Nephron (organoid): ENCODE measurements around the gene SOX2.

ENCODE experiments used
- H3K27ac Mint-ChIP-seq, 3 experiments: 2 replicates each; pipeline ENCODE4 v1.8.0; 2020; ENCODE audit warnings: mixed read lengths in 3 of 3, mild to moderate bottlenecking in 2 of 3, moderate library complexity in 1 of 3
- H3K27me3 Mint-ChIP-seq: 2 replicates; pipeline ENCODE4 v1.8.0; 2021; ENCODE audit warnings: low read depth, mild to moderate bottlenecking, moderate library complexity, mixed read lengths
- H3K36me3 Mint-ChIP-seq: 2 replicates; pipeline ENCODE4 v1.8.0; 2020; ENCODE audit warnings: low read depth, mixed read lengths
- H3K4me1 Mint-ChIP-seq: 2 replicates; pipeline ENCODE4 v1.8.0; 2020; ENCODE audit warnings: mixed read lengths
- H3K4me3 Mint-ChIP-seq, 3 experiments: 2 replicates each; pipeline ENCODE4 v1.8.0; 2020; ENCODE audit warnings: mild to moderate bottlenecking in 3 of 3, mixed read lengths in 3 of 3, moderate library complexity in 2 of 3
- H3K9me3 Mint-ChIP-seq: 2 replicates; pipeline ENCODE4 v1.8.0; 2020; ENCODE audit warnings: mixed read lengths
- TF ChIP-seq, protein P1 (sequence below), 3 experiments: fragments of 200-600 bp; sonication (generic); IDR thresholded peaks; one replicate each; pipeline ENCODE4 v1.5.0; 2021; ENCODE audit warnings: antibody characterized with exemption in 3 of 3; ENCODE audit not compliant: unreplicated experiment in 3 of 3

SOX2 gene

DNA sequence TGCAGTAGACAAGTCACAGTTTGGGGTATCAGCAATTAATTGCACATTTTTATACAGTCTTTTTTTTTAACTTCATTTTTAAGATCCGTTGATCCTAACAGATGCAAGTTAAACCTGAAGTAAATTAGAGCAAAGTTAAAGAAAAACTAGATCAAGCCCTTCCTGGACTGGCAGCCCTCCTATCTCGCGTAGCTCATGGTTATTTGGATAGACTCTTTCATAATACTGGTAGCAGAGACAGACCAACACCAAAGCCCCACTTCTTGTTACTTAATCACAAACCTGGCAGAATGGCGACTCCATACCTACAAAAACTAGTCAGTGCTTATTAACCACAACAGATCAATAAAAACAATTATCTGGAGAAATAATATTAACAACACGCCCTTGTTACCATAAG, 26.8 kb downstream of the SOX2 start:
- Mint-ChIP-seq H3K27me3 (peaks cover 16% of the 10 kb centered on the region), H3K27ac (no peak overlapping the region), H3K36me3 (no peaks in the 10 kb centered on the region), H3K4me3 (no peak overlapping the region), H3K4me1 (no peaks in the 10 kb centered on the region), H3K9me3 (no peaks in the 10 kb centered on the region)
- TF ChIP-seq, protein P1, sequence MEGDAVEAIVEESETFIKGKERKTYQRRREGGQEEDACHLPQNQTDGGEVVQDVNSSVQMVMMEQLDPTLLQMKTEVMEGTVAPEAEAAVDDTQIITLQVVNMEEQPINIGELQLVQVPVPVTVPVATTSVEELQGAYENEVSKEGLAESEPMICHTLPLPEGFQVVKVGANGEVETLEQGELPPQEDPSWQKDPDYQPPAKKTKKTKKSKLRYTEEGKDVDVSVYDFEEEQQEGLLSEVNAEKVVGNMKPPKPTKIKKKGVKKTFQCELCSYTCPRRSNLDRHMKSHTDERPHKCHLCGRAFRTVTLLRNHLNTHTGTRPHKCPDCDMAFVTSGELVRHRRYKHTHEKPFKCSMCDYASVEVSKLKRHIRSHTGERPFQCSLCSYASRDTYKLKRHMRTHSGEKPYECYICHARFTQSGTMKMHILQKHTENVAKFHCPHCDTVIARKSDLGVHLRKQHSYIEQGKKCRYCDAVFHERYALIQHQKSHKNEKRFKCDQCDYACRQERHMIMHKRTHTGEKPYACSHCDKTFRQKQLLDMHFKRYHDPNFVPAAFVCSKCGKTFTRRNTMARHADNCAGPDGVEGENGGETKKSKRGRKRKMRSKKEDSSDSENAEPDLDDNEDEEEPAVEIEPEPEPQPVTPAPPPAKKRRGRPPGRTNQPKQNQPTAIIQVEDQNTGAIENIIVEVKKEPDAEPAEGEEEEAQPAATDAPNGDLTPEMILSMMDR (IDR thresholded peaks at IDR 0.05; ENCODE audit: unreplicated experiment in 3 of 3): no peak

DNA sequence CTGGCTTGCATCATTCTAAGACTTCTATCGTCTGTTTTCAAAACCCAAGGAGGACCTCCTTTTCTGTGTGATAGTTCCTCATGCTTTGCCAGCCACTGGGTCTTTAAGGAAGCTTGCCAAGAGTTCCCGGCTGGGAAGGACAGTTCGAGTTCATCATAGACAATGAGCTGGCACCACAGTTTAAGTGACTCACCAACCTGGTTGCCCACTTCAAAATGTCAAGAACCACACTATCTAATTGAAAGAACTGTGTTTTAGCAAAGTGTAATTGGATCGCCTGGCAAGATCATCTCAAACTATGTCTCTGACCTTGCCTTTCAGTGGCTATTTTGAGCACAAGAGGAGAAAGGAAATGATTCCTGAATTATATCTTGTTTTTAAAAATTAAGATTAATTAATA, 27.9 kb downstream of the SOX2 start:
- TF ChIP-seq, protein P1 (IDR thresholded peaks at IDR 0.05; ENCODE audit: unreplicated experiment in 3 of 3): no peak
- no peaks in the 10 kb centered on the region for H3K4me1 Mint-ChIP-seq
- H3K4me3 Mint-ChIP-seq: no peak overlapping the region
- H3K27ac Mint-ChIP-seq: no peak overlapping the region
- H3K27me3 Mint-ChIP-seq: peaks cover 6% of the 10 kb centered on the region
- no peaks in the 10 kb centered on the region for H3K9me3 Mint-ChIP-seq
- H3K36me3 Mint-ChIP-seq: no peaks in the 10 kb centered on the region

DNA sequence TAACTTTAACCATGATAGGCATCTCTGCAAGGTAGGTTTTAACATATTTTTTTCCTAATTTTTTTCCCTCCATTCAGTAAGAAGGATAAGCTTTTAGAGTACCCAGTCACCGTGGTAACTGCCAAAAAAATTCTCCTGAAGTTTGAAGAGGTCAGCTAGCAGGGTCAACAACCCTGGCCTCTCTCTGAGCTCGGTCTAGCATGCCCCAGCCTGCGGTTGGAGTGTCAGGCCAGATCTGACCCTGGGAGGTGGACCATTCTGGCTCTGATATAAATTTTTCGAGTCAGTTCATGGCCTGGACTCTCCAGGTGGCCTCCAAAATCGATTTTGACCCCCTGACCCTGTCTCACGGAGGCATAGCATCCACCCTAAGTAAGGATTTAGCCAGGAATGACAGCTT, 29.7 kb downstream of the SOX2 start:
- no peak overlapping the region for H3K4me3 Mint-ChIP-seq
- H3K36me3 Mint-ChIP-seq: no peaks in the 10 kb centered on the region
- no peaks in the 10 kb centered on the region for H3K9me3 Mint-ChIP-seq
- H3K4me1 Mint-ChIP-seq: no peaks in the 10 kb centered on the region
- TF ChIP-seq, protein P1 (IDR thresholded peaks at IDR 0.05; ENCODE audit: unreplicated experiment in 3 of 3): no peak
- peaks cover 5% of the 10 kb centered on the region for H3K27me3 Mint-ChIP-seq
- H3K27ac Mint-ChIP-seq: no peak overlapping the region

DNA sequence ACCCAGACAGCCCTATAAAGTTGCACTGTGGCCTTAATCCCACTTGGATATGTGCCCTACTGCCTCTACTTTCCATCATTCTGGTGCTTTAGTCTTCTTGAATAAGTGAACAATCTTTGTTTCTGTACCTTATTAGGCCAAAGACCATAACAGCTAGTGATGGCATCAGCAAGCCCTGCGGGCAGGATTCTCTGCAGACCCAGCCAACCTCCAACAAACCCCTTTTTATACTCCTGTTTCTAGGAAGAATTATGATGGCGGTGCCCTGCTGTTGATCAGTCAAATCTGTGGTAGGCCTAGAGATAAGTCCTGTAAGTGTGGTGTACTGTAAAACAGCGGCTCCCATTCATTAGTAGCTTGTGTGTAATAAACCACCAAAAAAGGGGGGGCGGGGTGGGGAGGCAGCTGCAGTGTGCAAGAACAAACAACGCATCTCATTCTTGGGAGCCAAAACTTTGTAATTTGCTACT, 40.5 kb downstream of the SOX2 start:
- Mint-ChIP-seq H3K4me3 (no peak overlapping the region), H3K4me1 (peaks cover 16% of the 10 kb centered on the region), H3K36me3 (no peaks in the 10 kb centered on the region), H3K9me3 (no peaks in the 10 kb centered on the region), H3K27ac (no peak overlapping the region), H3K27me3 (peaks cover 4% of the 10 kb centered on the region)
- TF ChIP-seq, protein P1 (IDR thresholded peaks at IDR 0.05; ENCODE audit: unreplicated experiment in 3 of 3): no peak

DNA sequence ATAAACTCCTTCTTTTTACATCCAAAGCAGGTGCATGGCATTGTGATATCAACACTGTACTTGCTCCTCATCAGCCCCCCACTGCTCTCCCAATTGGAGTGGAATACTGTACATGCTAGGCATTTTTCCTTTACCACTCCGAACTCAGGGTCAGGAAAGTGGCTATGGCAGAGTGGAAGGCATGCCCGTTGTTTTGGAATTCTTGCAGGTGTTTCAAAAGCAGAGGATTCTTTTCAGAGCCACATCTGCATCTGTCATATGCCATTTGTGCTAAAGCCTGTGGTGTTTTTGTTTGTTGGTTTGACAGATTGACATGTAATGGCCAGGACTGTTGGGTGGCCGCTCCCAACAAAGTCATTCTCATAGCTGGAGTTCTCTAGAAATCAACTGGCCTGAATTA, 41.7 kb downstream of the SOX2 start:
- TF ChIP-seq, protein P1 (IDR thresholded peaks at IDR 0.05; ENCODE audit: unreplicated experiment in 3 of 3): no peak
- no peak overlapping the region for H3K4me3 Mint-ChIP-seq
- H3K36me3 Mint-ChIP-seq: no peaks in the 10 kb centered on the region
- no peak overlapping the region for H3K27ac Mint-ChIP-seq
- H3K4me1 Mint-ChIP-seq: peaks cover 28% of the 10 kb centered on the region
- peaks cover 4% of the 10 kb centered on the region for H3K27me3 Mint-ChIP-seq
- no peaks in the 10 kb centered on the region for H3K9me3 Mint-ChIP-seq

DNA sequence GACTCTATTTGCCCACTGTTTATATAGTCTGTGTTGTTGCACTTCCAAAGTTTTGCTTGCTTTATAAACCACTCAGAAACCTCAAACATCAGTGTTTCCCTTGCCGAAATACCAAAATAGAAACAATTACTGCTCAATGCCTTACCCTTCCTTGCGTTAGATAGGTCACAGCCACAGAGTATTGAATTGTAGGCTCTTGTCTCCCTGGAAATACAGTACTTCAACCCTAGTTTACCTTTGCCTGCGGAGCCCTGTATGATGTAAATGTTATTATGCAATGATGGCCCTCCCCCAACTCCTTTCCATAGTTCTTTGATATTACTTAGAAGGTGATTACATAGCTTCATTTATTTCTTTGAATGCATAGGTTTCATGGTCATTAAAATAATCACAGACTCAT, 44.2 kb downstream of the SOX2 start:
- TF ChIP-seq, protein P1 (IDR thresholded peaks at IDR 0.05; ENCODE audit: unreplicated experiment in 3 of 3): no peak

More for the DNA sequence above, 44.2 kb downstream of the SOX2 start:
- no peaks in the 10 kb centered on the region for H3K9me3 Mint-ChIP-seq
- H3K27ac Mint-ChIP-seq: peak overlapping the region in 1 of 3 experiments; percentile 28
- no peaks in the 10 kb centered on the region for H3K36me3 Mint-ChIP-seq
- H3K27me3 Mint-ChIP-seq: peaks cover 4% of the 10 kb centered on the region
- H3K4me1 Mint-ChIP-seq: peaks cover 34% of the 10 kb centered on the region
- no peak overlapping the region for H3K4me3 Mint-ChIP-seq
